ENCODE results near the gene PSENEN. TPM values are rescaled to one million over a fixed set of nuclear protein-coding genes. Genes with fewer than 3 reads are reported as not detected.
A peak's percentile ranks its signal among the peaks of the same experiment; 100 is the strongest.
"Not testable (repeated sequence)": the region's sequence is repeated elsewhere in the genome, so short reads cannot be mapped to it uniquely, and the experiment has no call there.

Gene PSENEN
- total RNA-seq, 1 experiment from 2014 or later = 91.4 TPM

DNA sequence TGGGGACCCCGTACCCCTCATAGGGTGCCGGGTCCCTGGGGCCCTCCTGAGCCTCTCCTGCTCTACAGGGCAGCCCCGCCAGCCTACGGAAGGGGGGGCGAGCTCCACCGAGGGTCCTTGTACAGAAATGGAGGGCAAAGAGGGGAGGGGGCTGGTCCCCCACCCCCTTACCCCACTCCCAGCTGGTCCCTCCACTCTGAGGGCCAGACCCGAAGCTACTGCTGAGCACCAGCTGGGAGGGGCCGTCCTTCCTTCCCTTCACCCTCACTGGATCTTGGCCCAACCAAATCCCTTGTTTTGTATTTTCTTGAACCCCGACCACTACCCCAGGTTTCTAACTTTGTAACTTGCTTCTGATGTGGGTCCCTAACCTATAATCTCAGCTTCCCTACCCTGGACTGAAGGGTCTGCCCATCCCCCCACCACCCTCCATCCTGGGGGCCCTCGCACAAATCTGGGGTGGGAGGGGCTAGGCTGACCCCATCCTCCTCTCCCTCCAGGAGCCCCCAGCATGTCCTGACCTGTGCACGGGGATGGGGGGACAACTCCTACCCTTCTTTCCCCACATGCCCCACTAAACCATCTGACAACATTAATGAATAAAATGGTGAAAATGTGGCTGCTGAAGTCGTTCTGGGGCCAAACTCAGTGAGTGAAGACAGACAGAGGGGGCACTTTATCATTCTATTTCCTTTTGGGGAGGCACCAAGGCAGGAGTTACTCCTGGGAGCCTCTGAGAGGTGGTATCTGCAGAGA is 42.9 kb downstream of the PSENEN start:
- no peak for DNase-seq (ENCODE audit: low spot score)

DNA sequence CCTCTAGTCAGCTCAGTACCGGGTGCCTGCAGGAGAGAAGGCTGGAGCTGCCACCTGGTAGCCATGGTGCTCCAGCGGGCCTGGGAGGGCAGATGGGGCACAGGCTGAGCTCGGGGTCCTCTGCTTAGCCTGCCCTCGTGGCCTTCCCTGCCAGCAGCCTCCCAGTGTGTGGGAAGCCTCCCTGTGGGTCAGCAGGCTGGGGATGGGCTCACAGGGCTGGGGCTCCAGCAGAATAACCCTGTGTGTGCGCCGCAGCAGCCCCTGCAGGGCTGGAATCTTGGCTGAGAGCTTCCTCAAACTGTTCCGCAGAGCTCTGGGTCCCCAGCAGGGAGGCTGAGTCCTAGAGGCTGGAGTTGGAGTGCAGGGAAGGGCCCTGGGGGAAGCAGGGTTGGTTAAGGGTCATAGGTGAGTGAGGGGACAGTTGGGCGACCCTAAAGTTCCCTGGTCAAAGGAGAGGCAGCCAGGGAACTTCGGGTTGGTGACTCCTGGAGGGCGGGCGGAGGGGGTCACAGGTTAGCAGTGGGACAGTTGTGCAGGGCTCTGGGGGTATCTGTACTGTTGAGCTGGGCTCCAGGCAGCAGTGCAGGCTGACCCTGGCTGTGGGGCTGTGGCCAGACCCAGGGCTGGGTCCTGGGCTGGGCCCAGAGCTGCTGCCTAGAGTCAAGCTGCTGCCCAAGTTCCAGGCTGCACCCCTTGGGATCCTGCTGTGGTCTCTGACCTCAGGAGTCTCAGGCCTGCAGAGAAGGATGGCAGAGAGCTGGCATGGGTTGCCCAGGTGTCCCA is 43.9 kb downstream of the PSENEN start:
- no peak for DNase-seq (ENCODE audit: low spot score)

DNA sequence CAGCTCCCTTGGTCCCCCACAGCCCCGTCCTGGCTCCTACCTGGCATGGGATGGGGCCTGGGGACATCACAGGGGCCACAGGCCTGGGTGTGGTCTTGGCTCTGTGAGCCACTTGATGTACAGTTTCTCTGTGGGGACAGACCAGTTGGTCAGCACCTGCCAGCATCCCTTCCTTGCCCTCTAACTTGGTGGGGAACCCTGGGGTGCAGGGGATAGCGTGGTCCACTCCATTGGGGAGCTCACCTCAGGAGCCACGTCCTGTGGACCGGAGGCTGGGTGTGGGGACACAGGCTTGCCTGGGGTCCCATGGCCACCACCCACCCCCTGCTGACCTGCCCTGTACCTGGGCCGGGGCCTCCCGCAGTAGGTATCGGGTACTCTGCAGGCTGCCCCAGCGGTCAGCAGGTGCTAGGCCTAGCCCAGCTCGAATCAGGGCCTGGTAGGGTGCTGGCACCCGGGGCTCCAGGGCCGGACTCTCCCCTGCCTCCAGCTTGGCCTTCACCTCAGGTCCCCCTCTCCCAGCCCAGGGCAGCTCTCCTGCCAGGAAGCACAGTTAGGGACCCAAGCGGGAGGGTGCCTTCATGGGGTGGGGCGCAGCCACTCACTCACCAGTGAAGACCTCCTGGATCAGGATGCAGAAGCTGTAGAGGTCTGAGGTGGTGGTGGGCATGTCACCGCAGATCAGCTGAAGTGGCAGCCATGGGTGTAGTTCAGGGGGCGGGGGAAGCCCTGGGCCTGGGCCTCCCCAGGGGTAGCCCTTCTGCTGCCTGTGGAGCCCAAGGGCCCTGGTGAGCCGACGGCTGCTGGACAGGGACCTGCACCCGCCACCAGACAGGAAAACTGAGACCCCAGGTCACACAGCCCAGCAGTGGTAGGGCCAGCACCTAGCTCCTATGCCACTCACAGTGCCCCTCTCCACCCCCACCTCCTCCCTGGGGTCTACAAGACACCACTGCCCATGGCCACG is 44.8 kb downstream of the PSENEN start:
- no peak for DNase-seq (ENCODE audit: low spot score)

DNA sequence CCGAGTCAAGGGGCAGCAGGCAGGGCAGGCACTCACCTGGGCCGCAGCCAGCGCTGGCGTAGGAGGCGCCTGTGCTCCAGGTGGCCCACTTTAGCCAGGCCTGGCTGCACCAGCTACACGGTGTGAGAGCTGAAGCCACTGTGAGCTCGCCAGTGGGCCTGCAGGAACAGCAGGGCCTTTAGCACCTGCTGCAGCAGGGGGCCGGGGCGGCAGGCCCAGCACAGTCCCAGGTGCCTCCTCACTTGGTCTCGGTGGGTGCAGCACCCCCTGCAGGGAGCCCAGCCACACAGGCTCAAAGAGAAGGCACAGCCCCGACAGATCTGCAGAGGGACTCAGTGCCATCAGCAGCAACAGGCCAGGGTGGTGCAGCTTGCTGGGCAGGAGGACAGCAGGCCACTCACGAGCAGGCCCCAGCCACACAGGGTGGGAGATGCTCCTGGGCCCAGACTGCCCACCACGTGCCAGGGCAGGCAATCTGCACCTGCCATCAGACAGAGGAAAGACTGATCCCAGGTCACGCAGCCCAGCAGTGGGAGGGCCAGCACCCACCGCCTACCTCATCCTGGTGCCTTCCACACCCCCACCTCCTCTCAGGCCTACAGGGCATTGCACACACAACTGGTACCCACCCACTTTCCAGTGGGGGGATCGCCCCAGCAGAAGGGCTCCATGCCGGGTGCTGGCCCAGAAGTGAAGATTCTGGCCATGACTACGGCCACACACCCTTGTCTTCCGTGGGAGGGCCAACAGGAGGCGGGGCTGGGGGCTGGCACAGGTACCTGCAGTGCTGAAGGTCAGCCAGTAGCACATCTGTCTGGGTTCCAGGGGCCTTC is 45.7 kb downstream of the PSENEN start:
- DNase-seq (ENCODE audit: low spot score) = peak; percentile 23

DNA sequence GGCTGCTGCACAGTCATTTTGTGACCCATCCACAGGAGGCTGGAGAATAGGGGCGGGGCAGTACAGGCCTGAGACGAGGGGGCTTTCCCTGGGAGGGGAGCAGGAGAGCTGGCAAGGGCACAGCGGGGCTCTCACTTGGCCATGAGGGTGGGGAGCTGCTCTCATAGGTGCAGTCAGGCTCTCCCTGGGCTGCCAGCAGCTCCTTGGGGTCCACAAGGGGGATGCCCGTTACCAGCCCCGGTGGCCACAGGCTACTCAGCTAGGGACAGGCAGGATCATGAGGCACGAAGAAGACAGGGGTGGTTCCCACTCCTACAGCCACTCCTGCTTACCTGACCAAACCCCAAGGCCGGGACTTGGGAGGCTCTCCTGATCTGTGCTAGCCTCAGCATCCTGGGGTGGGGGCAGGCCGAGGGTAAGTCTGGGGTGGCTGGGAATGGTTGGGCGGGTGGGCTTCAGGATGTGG is 46.4 kb downstream of the PSENEN start:
- DNase-seq (ENCODE audit: low spot score) = no peak

DNA sequence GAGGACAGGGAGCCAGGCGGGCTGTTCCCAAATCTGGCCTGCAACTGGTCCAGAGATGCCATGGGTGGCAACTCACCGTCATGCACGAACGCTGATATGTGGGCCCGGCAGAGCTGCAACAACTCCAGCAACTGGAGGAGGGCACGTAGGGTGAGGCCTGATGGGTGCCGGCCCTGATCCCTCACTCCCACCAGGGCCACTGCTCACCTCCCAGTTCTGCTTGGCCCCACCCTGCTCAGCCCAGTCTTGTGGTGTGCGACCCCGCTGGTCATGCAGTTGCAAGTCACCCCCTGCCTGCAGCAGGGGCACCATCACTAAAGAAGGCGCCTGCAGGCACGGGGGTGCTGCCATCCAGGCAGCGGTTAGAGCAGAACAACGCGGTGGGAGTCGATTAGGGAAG is 46.9 kb downstream of the PSENEN start:
- no peak for DNase-seq (ENCODE audit: low spot score)

DNA sequence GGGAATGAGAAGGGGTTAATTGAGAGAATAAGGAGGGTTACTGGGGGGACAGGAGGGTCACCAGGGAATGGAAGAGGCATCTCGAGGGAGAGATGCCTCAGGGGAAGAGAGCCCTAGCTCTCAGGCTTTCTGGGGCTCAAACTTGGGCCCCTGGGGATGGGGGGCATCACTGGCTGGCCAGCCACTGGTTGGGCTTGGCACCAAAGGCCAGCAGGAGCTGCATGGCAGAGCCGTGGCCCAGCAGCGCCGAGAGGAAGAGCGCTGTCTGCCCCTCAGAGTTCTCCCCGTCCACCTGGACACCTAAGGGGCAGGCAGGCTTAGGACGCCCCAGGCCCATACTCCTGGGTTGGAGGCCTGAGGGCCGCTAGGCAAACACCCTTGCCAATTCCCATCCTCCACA is 47.4 kb downstream of the PSENEN start:
- no peak for DNase-seq (ENCODE audit: low spot score)

DNA sequence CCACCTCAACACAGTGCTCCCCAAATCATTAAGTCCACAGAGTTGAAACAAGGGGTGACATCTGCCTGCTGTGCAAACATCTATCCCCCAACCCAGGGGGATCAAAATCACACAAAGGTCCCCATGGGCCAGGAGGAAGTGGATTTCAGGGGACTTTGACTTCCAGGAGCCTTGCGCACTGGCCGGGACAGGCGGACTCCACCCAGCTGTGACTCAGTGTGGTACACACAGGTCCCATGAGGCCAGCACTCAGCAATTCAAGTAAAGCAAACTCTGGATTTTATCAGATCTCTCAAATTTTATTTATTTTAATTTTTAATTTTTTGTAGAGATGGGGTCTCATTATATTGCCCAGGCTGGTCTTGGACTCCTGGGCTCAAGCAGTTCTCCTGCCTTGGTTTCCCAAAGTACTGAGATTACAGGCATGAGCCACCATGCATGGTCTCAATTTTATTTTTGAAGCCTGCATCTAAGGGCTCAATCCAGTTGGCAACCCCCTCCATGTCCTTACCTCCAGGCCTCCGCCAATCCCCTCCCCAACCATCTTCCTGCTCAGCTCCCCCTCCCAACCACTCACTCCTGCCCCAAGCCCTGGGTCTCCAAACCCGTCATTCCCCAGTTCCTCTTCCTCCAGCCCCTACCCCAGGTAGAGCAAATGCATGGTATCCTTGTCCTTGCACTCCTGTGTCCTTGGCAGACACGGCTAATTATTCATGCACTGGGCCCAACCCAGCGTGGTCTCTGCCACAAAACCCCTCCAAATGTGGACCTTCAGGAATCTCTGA is 48.1 kb downstream of the PSENEN start:
- no peak for DNase-seq (ENCODE audit: low spot score)

DNA sequence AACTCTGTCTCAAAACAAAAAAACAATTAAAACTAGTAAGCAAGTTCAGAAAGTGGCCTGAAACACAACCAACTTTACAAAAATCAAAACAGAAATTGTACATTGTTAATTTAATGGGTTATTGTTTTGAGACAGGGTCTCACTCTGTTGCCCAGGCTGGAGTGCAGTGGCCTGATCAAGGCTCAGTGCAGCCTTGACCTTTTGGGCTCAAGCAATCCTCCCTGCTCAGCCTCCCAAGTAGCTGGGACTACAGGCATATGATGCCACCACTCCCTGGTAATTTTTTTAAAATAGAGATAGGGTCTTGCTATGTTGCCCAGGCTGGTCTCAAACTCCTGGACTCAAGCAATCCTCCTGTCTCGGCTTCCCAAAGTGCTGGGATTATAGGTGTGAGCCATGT is 50.1 kb downstream of the PSENEN start:
- not testable (repeated sequence) for DNase-seq (ENCODE audit: low spot score)

Other genes starting within 250 kb of the PSENEN start
- 19.6 and 34.6 TPM in 2 replicates for gene DMKN, start 232.0 kb upstream of the PSENEN start, total RNA-seq (2014; rRNA removed; shearing (Covaris generic))
- 0.45 TPM in 1 of 2 replicates, not detected in the other for gene SBSN, start 217.3 kb upstream of the PSENEN start, total RNA-seq (2014; rRNA removed; shearing (Covaris generic))
- not detected in 2 replicates for gene GAPDHS, start 212.2 kb upstream of the PSENEN start, total RNA-seq (2014; rRNA removed; shearing (Covaris generic))
- 306 and 341 TPM in 2 replicates for gene TMEM147, start 200.0 kb upstream of the PSENEN start, total RNA-seq (2014; rRNA removed; shearing (Covaris generic))
- not detected in 2 replicates for gene ATP4A, start 182.0 kb upstream of the PSENEN start, total RNA-seq (2014; rRNA removed; shearing (Covaris generic))
- gene PMIS2, start 159.5 kb upstream of the PSENEN start, total RNA-seq (2014; rRNA removed; shearing (Covaris generic)) = not detected in 2 replicates
- 17.2 and 22.7 TPM in 2 replicates for gene HAUS5, start 132.9 kb upstream of the PSENEN start, total RNA-seq (2014; rRNA removed; shearing (Covaris generic))
- 135 and 156 TPM in 2 replicates for gene RBM42, start 116.6 kb upstream of the PSENEN start, total RNA-seq (2014; rRNA removed; shearing (Covaris generic))
- 2.8 and 4.9 TPM in 2 replicates for gene ETV2, start 103.9 kb upstream of the PSENEN start, total RNA-seq (2014; rRNA removed; shearing (Covaris generic))
- 1,937 and 2,103 TPM in 2 replicates for gene COX6B1, start 97.3 kb upstream of the PSENEN start, total RNA-seq (2014; rRNA removed; shearing (Covaris generic))
- gene UPK1A, start 79.1 kb upstream of the PSENEN start, total RNA-seq (2014; rRNA removed; shearing (Covaris generic)) = not detected in 2 replicates
- gene ZBTB32, start 41.1 kb upstream of the PSENEN start, total RNA-seq (2014; rRNA removed; shearing (Covaris generic)) = not detected in 2 replicates
- gene KMT2B, start 27.6 kb upstream of the PSENEN start, total RNA-seq (2014; rRNA removed; shearing (Covaris generic)) = 4.9 and 8.8 TPM in 2 replicates
- 6.2 and 31.2 TPM in 2 replicates for gene IGFLR1, start 3.2 kb upstream of the PSENEN start, total RNA-seq (2014; rRNA removed; shearing (Covaris generic))
- gene U2AF1L4, start 233 bp upstream of the PSENEN start, total RNA-seq (2014; rRNA removed; shearing (Covaris generic)) = 25.2 and 27.5 TPM in 2 replicates
- gene LIN37, start 2.9 kb downstream of the PSENEN start, total RNA-seq (2014; rRNA removed; shearing (Covaris generic)) = 11.5 and 15.5 TPM in 2 replicates
- not detected in 2 replicates for gene HSPB6, start 11.4 kb downstream of the PSENEN start, total RNA-seq (2014; rRNA removed; shearing (Covaris generic))
- 9.6 and 15.3 TPM in 2 replicates for gene PROSER3, start 12.5 kb downstream of the PSENEN start, total RNA-seq (2014; rRNA removed; shearing (Covaris generic))
- gene ARHGAP33, start 29.9 kb downstream of the PSENEN start, total RNA-seq (2014; rRNA removed; shearing (Covaris generic)) = 1.5 and 2.2 TPM in 2 replicates
- gene PRODH2, start 67.2 kb downstream of the PSENEN start, total RNA-seq (2014; rRNA removed; shearing (Covaris generic)) = not detected in 2 replicates
- gene NPHS1, start 106.9 kb downstream of the PSENEN start, total RNA-seq (2014; rRNA removed; shearing (Covaris generic)) = not detected in 2 replicates
- gene KIRREL2, start 111.3 kb downstream of the PSENEN start, total RNA-seq (2014; rRNA removed; shearing (Covaris generic)) = 0.08 and 0.19 TPM in 2 replicates
- 28.7 and 45.8 TPM in 2 replicates for gene APLP1, start 122.9 kb downstream of the PSENEN start, total RNA-seq (2014; rRNA removed; shearing (Covaris generic))
- 1.4 and 1.8 TPM in 2 replicates for gene NFKBID, start 154.9 kb downstream of the PSENEN start, total RNA-seq (2014; rRNA removed; shearing (Covaris generic))
- gene HCST, start 156.9 kb downstream of the PSENEN start, total RNA-seq (2014; rRNA removed; shearing (Covaris generic)) = not detected in 2 replicates
- not detected in 2 replicates for gene TYROBP, start 162.6 kb downstream of the PSENEN start, total RNA-seq (2014; rRNA removed; shearing (Covaris generic))
- 4.6 and 5.6 TPM in 2 replicates for gene LRFN3, start 190.7 kb downstream of the PSENEN start, total RNA-seq (2014; rRNA removed; shearing (Covaris generic))
- 40.4 and 61.9 TPM in 2 replicates for gene SDHAF1, start 249.5 kb downstream of the PSENEN start, total RNA-seq (2014; rRNA removed; shearing (Covaris generic))